IMR-90 (cell line): ENCODE data around the gene IL3RA. TPM values are rescaled to one million over a fixed set of nuclear protein-coding genes. Genes with fewer than 3 reads are reported as not detected.

ENCODE experiments used
- ATAC-seq: fragments of 200-7000 bp; cut with Tn5 transposase; 2 replicates; pipeline ENCODE4 v1.9.1; 2020; ENCODE audit warnings: low read depth, mild to moderate bottlenecking, moderate library complexity
- BruUV-seq: library from RNA; stranded (reverse); fragments of 400-500 nt; replicated peaks from 2 replicates; lab custom pipeline; 2021; lab: Mats Ljungman, UMichigan
- CTCF ChIA-PET: fragments of 300-600 bp; formaldehyde crosslinking; extraction: SDS; loops from one replicate; lab custom pipeline; 2021; ENCODE audit warnings: antibody characterized with exemption; lab: Yijun Ruan, JAX
- POLR2A ChIA-PET: fragments of 300-600 bp; sonication (Branson Sonifier 250); formaldehyde crosslinking; loops from one replicate; lab custom pipeline; 2022; ENCODE audit warnings: antibody characterized with exemption; ENCODE audit not compliant: unreplicated experiment; lab: Charles Lee
- DNase-seq: peaks from one replicate; pipeline ENCODE4 v3.0.0; 2013
- H2AFZ ChIP-seq: replicated peaks from 2 replicates; pipeline ENCODE3; 2013; ENCODE audit warnings: low read length, mild to moderate bottlenecking; ENCODE audit not compliant: poor library complexity
- H2AK5ac ChIP-seq: 2 replicates; pipeline ENCODE4 v1.6.1; 2013; ENCODE audit warnings: low read depth, low read length, inconsistent platforms
- H2AK9ac ChIP-seq: replicated peaks from 2 replicates; pipeline ENCODE3; 2013; ENCODE audit warnings: mild to moderate bottlenecking, low read depth, low read length, moderate library complexity; ENCODE audit not compliant: poor library complexity
- H2BK120ac ChIP-seq: 2 replicates; pipeline ENCODE4 v1.6.1; 2013; ENCODE audit warnings: low read depth, low read length, inconsistent platforms
- H2BK15ac ChIP-seq: 3 replicates; pipeline ENCODE4 v1.6.1; 2013; ENCODE audit warnings: low read depth, low read length, inconsistent platforms
- H2BK20ac ChIP-seq: 2 replicates; pipeline ENCODE4 v1.6.1; 2013; ENCODE audit warnings: low read depth, mild to moderate bottlenecking, inconsistent platforms, low read length, moderate library complexity
- H2BK5ac ChIP-seq: 2 replicates; pipeline ENCODE4 v1.6.1; 2013; ENCODE audit warnings: mild to moderate bottlenecking, low read depth, low read length, inconsistent platforms; ENCODE audit not compliant: poor library complexity, severe bottlenecking
- H3K14ac ChIP-seq: replicated peaks from 2 replicates; pipeline ENCODE4 v1.6.1; 2013; ENCODE audit warnings: low read depth, low read length, inconsistent platforms
- H3K18ac ChIP-seq: 2 replicates; pipeline ENCODE4 v1.6.1; 2013; ENCODE audit warnings: low read depth, low read length, control low read depth
- H3K23ac ChIP-seq: 2 replicates; pipeline ENCODE4 v1.6.1; 2013; ENCODE audit warnings: low read depth, low read length, inconsistent platforms
- H3K27ac ChIP-seq: 2 replicates; pipeline ENCODE4 v1.5.1; 2013; ENCODE audit warnings: mild to moderate bottlenecking, control low read depth, low read length; ENCODE audit not compliant: insufficient read depth
- H3K27me3 ChIP-seq: 2 replicates; pipeline ENCODE4 v1.6.1; 2013; ENCODE audit warnings: low read length; ENCODE audit not compliant: control insufficient read depth, insufficient read depth
- H3K36me3 ChIP-seq: 2 replicates; pipeline ENCODE4 v1.6.1; 2013; ENCODE audit warnings: low read length, mixed read lengths; ENCODE audit not compliant: control insufficient read depth, insufficient read depth
- H3K4ac ChIP-seq: 2 replicates; pipeline ENCODE4 v1.6.1; 2013; ENCODE audit warnings: low read depth, low read length, inconsistent platforms
- H3K4me1 ChIP-seq: 2 replicates; pipeline ENCODE4 v1.6.1; 2013; ENCODE audit warnings: low read length, mixed read lengths; ENCODE audit not compliant: control insufficient read depth, insufficient read depth
- H3K4me2 ChIP-seq: 2 replicates; pipeline ENCODE4 v1.6.1; 2013; ENCODE audit warnings: low read depth, mild to moderate bottlenecking, control low read depth, low read length, moderate library complexity
- H3K4me3 ChIP-seq: 2 replicates; pipeline ENCODE4 v1.5.1; 2013; ENCODE audit warnings: low read depth, mild to moderate bottlenecking, control low read depth, low read length, moderate library complexity; ENCODE audit not compliant: insufficient read depth
- H3K56ac ChIP-seq: 2 replicates; pipeline ENCODE4 v1.6.1; 2013; ENCODE audit warnings: low read length, inconsistent platforms; ENCODE audit not compliant: insufficient read depth; ENCODE audit errors: extremely low read depth
- H3K79me1 ChIP-seq, 2 experiments: 2 replicates each; pipeline ENCODE4 v1.6.1; 2013; ENCODE audit warnings: low read length in 2 of 2, inconsistent platforms in 1 of 2, low read depth in 1 of 2
- H3K9ac ChIP-seq: 2 replicates; pipeline ENCODE4 v1.6.1; 2013; ENCODE audit warnings: low read depth, low read length, control low read depth
- H3K9me1 ChIP-seq: 2 replicates; pipeline ENCODE4 v1.6.1; 2013; ENCODE audit warnings: low read length, inconsistent platforms; ENCODE audit not compliant: insufficient read depth
- H3K9me3 ChIP-seq: 2 replicates; pipeline ENCODE4 v1.6.1; 2013; ENCODE audit warnings: low read length; ENCODE audit not compliant: control insufficient read depth, insufficient read depth
- H4K20me1 ChIP-seq: 2 replicates; pipeline ENCODE4 v1.6.1; 2013; ENCODE audit warnings: low read length, inconsistent platforms; ENCODE audit not compliant: insufficient read depth
- H4K5ac ChIP-seq: 2 replicates; pipeline ENCODE4 v1.6.1; 2013; ENCODE audit warnings: mild to moderate bottlenecking, low read depth, low read length, control low read depth
- H4K8ac ChIP-seq, 2 experiments: 2 replicates each; pipeline ENCODE4 v1.6.1; 2013; ENCODE audit warnings: low read depth in 2 of 2, low read length in 2 of 2, control low read depth in 1 of 2, inconsistent platforms in 1 of 2
- H4K91ac ChIP-seq: 2 replicates; pipeline ENCODE4 v1.6.1; 2013; ENCODE audit warnings: low read depth, low read length, inconsistent platforms; ENCODE audit not compliant: insufficient read depth
- FOS ChIP-seq: fragments of 150-350 bp; IDR thresholded peaks from 2 replicates; pipeline ENCODE4 v1.6.1; 2016; ENCODE audit warnings: low read depth, low read length
- MAFK ChIP-seq: IDR thresholded peaks from 2 replicates; pipeline ENCODE4 v1.6.1; 2012; ENCODE audit warnings: low read depth, low read length, improper control_type of control experiment
- MAZ ChIP-seq: IDR thresholded peaks from 2 replicates; pipeline ENCODE4 v1.6.1; 2012; ENCODE audit warnings: low read depth, mild to moderate bottlenecking, low read length, improper control_type of control experiment, moderate library complexity, borderline replicate concordance
- NFE2L2 ChIP-seq: fragments of 150-350 bp; IDR thresholded peaks from 2 replicates; pipeline ENCODE4 v1.6.1; 2016; ENCODE audit warnings: low read depth, mild to moderate bottlenecking, low read length
- POLR2A ChIP-seq: IDR thresholded peaks from 2 replicates; pipeline ENCODE4 v1.6.1; 2012; ENCODE audit warnings: mild to moderate bottlenecking, low read depth, low read length
- RCOR1 ChIP-seq: IDR thresholded peaks from 2 replicates; pipeline ENCODE4 v1.6.1; 2012; ENCODE audit warnings: mild to moderate bottlenecking, low read length, improper control_type of control experiment; ENCODE audit not compliant: insufficient replicate concordance
- SMC3 ChIP-seq: fragments of 150-350 bp; IDR thresholded peaks from 2 replicates; pipeline ENCODE4 v1.6.1; 2016; ENCODE audit warnings: low read depth, mild to moderate bottlenecking, antibody characterized with exemption, low read length, moderate library complexity
- WGBS, 2 experiments: methylation state at CpG; one replicate each; pipeline versions ENCODE4 v1.1.5 to v1.1.7; 2013; ENCODE audit warnings: missing lambda C conversion rate in 2 of 2; ENCODE audit not compliant: insufficient read length in 1 of 2; ENCODE audit errors: extremely low coverage in 2 of 2; 5-methylcytosine and 5-hydroxymethylcytosine counted together
- dilution Hi-C: fragments of 300-500 bp; cut with HindIII; formaldehyde crosslinking; loops from one replicate; pipeline ENCODE4 v1.14.3; 2018; ENCODE audit warnings: low sequenced_read_pairs; ENCODE audit not compliant: unreplicated experiment
- in situ Hi-C: fragments of 300-500 bp; cut with MboI; formaldehyde crosslinking; loops from 3 replicates; pipeline ENCODE4 v1.14.3; 2019; ENCODE audit warnings: low sequenced_read_pairs, inconsistent platforms, mixed read lengths
- intact Hi-C: fragments of 100-400 bp; cut with micrococcal nuclease; formaldehyde crosslinking; loops from 2 replicates; pipeline ENCODE4 v1.10.0; 2022
- polyA plus RNA-seq, 3 experiments: library from polyadenylated mRNA; depleted of rRNA; stranded (reverse); fragments of >200 nt; gene quantifications; 2 replicates each; pipeline ENCODE4 v1.2.3, GENCODE V29; 2012; ENCODE audit warnings: low replicate concordance in 1 of 3
- total RNA-seq: library from RNA; depleted of rRNA; stranded (reverse); fragments of >200 nt; gene quantifications from 2 replicates; pipeline ENCODE4 v1.2.3, GENCODE V29; 2012

IL3RA gene
- total and polyA plus RNA-seq, 2 of the 4 experiments (the other 2 are of a cell fraction) = not detected

DNA sequence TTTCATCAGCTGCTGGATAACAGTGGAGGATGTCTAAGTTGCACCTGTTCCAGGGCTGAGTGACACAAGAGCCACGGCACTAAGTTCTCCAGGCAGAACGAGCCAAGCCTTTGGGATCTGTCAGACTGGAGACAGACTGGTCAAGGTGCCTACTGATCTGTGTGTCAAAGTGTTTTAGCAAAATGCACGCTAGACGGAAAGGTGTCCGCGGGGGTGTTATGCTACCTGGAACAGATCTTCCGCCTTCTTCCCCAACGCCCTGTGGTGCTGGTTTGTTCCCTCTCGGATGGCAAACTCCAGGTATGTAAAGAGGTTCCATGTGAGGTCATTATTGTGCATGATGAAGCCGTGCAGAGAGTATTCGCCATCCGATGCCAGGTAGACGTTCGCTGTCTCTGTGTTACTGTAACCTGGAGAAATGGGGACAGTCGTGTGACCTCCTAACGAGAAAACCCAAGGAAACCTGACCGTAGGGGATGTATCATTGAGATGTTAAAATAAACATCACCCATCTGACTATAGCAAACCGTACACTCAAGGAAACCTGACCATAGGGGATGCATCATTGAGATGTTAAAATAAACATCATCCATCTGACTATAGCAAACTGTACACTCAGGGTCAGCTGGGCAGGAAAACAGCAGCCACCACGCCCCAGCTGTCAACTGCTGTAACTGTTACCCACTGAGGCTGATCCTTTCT, 85.0 kb downstream of the IL3RA start:
- H3K9me3 ChIP-seq = peaks cover 27% of the 10 kb centered on the region
- DNase-seq (no peak), ATAC-seq (no peak)
- H3K4ac ChIP-seq = no peak overlapping the region
- 0 out of 2 replicates have a peak, but pooled peaks cover under 1% of the 10 kb centered on the region for H3K9me1 ChIP-seq
- H2AFZ ChIP-seq = no peak overlapping the region
- BruUV-seq = no TSS peak
- H3K27me3 ChIP-seq = no peaks in the 10 kb centered on the region
- H2BK20ac ChIP-seq = no peak overlapping the region
- dilution Hi-C loops = no loop called here
- no peak overlapping the region for H4K5ac ChIP-seq
- ChIA-PET CTCF (no interaction called here), POLR2A (no interaction called here)
- H2BK15ac ChIP-seq = no peak overlapping the region
- no peak overlapping the region for H4K8ac ChIP-seq
- WGBS, 2 experiments = 91% methylated on average over 7 of the region's 19 CpGs; no CpG with 5 or more reads in 1 of the 2 experiments
- H3K27ac ChIP-seq = no peak overlapping the region
- no peak overlapping the region for H3K18ac ChIP-seq
- no peaks in the 10 kb centered on the region for H4K20me1 ChIP-seq
- TF ChIP-seq MAFK (no peak), FOS (no peak), SMC3 (no peak), NFE2L2 (no peak), POLR2A (no peak), MAZ (no peak), RCOR1 (no peak)
- in situ Hi-C loops = no loop called here
- no peak overlapping the region for H3K4me2 ChIP-seq
- intact Hi-C loops = no loop called here
- no peak overlapping the region for H3K9ac ChIP-seq
- H3K36me3 ChIP-seq = peaks cover 65% of the 10 kb centered on the region
- H4K91ac ChIP-seq = no peak overlapping the region
- no peak overlapping the region for H3K56ac ChIP-seq
- no peak overlapping the region for H3K4me3 ChIP-seq
- H2BK120ac ChIP-seq = no peak overlapping the region
- no peak overlapping the region for H3K23ac ChIP-seq
- H2AK9ac ChIP-seq = peak overlapping the region; percentile 24
- H3K4me1 ChIP-seq = no peaks in the 10 kb centered on the region
- H2AK5ac ChIP-seq = no peak overlapping the region
- H3K14ac ChIP-seq = no peak overlapping the region
- H3K79me1 ChIP-seq = no peaks in the 10 kb centered on the region; a peak in 1 of 4 replicates
- H2BK5ac ChIP-seq = no peak overlapping the region
